Activated CD8-positive, alpha-beta memory T cell treated with anti-CD3 and anti-CD28 coated beads, Interleukin-2, amount 50 U/mL, for 24 hours (primary cell): ENCODE measurements around the gene BABAM1.
A peak's percentile ranks its signal among the peaks of the same experiment; 100 is the strongest.
"Not testable (repeated sequence)": the region's sequence is repeated elsewhere in the genome, so short reads cannot be mapped to it uniquely, and the experiment has no call there.

Experiments used
- DNase-seq: peaks from one replicate; pipeline ENCODE4 v3.0.0-alpha.2; 2020; ENCODE audit errors: extremely low read depth

Gene BABAM1

DNA sequence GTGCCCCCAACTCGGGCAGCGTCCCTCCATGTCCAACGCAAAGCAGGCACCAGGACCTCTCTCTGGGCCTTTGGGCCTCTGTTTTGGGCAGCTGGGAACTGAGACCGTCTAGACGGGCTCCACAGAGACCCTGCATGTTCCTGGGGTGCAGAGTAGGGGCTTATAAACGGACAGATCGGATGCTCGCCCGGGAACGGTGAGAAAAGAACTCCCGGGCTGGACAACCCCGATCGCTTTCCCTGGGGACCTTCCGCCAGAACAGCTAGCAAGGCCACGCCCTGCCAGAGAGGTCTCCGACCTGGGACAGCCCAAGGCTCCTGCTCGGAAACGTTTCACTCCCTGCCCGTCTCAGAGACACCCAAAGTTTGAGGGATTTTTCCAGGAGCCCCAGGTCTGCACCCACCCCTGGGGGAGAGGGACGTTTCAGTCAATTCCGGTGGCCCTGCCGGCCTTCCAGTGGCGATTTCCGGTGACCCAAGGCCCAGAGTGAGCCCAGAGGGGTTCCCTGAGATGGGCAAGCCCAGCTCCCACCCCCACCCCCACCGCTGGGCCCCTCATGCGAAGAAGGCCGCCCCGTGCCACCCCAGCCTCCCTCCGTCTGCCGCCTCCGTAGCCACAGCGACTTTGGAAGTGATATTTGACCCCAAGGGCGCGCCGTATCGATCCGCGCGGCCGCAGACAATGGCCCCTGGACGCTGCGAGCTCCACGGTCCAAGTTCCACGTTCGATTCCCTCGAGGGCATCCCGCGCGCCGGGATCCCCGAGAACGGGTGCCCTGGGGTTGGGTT is 23.2 kb upstream of the BABAM1 start:
- no peak for DNase-seq

GRCh38 chr19:17244618-17245534 is 22.4 kb upstream of the BABAM1 start:
- DNase-seq, result no peak

GRCh38 chr19:17245535-17245984 is 21.7 kb upstream of the BABAM1 start, which contains the start of gene NR2F6:
NR2F6 (minus strand) TSS chr19:17245919; CDS start chr19:17245220, 699 bp downstream.
- DNase-seq, result no peak

DNA sequence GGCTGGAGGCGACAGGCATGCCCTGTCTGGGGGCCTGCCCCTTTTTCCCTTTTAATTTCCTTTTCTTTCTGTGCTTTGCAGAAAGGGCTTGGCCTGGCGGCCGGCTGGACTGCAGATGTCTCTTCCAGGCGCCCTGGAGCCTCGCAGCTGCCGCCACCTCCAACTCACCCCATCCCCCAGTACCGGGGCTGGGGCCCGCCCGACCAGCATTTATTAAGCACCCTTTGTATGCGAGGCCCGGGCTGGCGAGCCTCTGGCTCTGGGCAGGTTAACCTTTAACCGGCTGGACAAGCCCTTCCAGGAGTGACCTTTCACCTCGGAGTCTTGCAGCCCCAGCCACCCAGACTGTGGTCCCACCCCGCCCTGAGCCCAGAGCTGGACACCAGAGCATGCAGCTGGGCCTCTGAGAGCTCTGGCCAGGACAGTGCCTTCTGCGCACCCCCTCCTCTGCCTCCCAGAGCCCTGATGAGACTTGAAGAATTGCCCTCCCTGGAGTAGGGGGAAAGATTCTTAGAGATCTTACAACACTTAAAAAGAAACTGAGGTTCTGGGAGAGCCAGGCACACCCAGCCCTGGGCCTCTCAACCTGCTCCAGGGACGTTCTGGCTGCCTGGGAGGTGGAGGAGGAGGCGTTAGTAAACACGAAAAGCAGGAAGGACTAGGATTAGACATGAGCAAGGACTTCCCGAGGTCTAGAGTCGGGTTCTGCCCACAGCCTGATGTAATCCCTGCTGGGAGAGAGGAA is 20.4 kb upstream of the BABAM1 start:
- DNase-seq, result no peak

DNA sequence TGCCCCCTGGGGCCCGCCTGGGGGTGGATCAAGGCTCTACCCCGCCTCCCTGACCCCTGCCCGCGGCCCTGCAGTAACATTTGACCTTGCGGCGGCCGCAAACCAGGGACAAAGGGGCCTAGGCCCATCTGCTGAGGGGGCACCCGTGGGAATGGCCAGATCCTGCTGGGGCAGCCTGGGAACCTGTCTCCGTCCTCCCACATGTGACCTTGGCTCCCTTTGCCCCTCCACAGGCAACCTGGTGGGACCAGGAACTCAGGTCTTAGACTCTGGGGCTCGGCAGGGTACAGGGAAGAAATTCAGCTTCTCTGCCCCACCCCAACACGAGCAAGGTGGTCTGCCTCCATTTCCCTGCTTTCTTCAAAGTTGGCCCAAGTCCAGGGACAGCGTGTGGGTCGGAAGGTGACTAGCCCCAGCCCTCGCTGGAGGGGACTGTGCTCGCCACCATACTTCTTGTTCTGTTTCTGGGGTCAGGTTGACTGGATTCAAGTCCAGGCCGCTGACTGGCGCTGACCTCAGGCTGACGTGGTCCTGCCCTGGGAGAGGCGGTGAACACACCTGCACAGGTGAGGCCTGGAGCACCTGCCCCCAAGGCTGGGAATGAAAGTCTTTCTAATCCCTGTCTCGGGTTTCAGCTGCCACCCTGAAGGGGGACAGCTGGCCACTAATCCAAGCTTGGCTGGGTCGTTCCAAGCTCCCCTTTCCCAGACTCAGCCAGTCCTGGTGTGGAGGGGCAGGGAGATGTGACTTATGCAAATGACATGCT is 19.0 kb upstream of the BABAM1 start:
- no peak for DNase-seq

DNA sequence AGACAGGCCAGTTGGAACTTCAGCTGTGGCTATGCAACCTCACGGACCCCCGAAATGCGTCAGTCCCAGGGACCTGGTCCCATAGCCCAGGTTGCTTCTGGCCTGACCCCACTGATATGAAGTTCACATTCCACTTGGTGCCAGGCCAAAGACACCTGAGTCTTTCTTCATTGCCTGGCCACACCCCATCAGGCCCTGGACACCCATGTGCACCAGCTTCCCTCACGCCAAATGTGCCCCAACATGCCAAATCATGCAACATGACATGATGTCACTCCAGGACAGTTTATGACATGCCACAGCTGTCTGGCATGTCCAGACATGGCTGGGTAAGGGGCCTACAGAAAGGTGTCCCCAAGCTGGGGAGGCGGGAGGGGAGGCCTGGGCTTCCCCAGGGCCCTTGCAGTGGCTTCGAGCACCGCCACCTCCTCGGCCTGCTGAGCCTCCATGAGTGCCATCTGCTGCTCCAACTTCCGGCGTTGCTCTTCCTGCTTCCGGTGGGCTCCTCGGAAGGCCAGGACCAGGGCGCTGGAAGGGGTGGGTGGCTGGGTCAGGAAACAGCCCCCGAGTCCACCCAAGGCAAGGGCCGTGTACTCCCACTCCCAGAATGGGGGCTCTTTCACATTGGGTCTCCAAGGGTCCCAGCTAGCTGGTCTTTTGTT is 17.2 kb upstream of the BABAM1 start:
- no peak for DNase-seq

GRCh38 chr19:17254636-17255035 is 12.6 kb upstream of the BABAM1 start:
- no peak for DNase-seq

GRCh38 chr19:17255150-17255621 is 12.1 kb upstream of the BABAM1 start:
- no peak for DNase-seq

- no peak for DNase-seq
These were observed 11.1 kb upstream of the BABAM1 start for GRCh38 chr19:17256130-17256529.

GRCh38 chr19:17259118-17259780 is 8.0 kb upstream of the BABAM1 start:
- no peak for DNase-seq

GRCh38 chr19:17259934-17260333 is 7.3 kb upstream of the BABAM1 start:
- no peak for DNase-seq

DNA sequence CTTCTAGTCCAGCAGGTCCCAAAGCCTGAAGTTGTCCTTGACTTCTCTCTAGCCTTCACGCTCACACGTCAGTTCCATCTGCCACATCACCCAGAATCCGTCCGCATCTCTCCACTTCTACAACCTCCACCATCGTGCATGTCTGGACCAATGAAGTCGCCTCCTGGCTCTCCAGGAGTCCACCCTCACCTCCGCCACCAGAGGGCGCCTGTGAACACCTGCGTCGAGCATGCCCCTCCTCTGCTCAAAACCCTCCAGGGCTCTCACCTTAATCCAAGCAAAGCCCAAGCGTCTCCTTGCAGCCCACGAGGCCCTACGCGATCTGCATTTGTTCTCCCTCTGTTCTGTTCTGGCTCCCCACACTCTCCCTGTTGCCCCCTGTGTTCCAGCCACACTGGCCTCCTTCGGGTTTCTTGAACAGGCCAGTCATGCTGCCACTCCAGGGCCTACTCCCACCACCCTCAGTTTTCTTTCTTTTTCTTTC is 6.4 kb upstream of the BABAM1 start:
- peak; percentile 76 for DNase-seq

GRCh38 chr19:17262557-17262956 is 4.7 kb upstream of the BABAM1 start:
- no peak for DNase-seq

DNA sequence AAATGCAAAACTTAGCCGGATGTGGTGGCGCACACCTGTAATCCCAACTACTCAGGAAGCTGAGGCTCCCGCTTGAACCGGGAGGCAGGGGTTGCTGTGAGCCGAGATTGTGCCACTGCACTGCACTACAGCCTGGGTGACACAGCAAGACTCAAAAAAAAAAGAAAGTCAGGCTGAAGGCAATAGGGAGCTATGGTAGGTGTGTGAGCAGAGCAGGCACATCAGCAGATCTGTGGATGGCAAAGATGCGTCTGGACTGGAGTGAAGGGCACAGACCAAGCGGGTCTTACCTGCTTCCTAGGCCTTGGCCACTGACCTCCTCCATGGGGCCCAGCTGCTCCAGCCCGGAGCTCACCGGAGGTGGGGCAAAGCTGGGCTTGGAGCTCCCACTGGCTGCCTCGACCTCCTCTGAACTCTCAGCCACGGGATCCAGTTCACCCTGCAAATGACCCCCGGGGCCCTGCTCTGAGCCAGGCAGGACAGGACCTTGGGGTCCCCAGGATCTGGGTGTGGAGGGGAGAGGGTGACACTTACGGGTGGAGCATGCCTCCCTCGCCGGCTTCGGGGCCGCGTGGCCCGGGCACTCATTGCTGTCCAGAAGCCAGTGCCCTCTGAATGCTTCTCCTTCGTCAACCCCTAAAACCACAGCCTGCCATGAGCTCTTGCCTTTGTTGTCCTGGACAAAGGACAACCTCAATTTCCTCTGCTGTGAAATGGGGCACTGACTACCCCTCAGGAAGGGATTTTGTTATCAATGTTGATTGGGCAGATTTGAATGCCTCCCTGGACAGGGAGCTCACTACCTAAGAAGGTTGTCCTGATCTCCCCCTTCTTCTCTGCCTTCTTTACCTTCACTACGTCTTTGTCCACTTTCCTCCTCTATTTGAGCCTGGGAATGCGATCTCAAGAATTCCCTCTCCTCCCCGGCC is 3.3 kb upstream of the BABAM1 start:
- DNase-seq, result no peak

GRCh38 chr19:17264641-17264979 is 2.6 kb upstream of the BABAM1 start, which contains the start of gene USHBP1:
USHBP1 (minus strand) TSS chr19:17264745; CDS start chr19:17264299, 446 bp downstream.
- DNase-seq, result no peak

DNA sequence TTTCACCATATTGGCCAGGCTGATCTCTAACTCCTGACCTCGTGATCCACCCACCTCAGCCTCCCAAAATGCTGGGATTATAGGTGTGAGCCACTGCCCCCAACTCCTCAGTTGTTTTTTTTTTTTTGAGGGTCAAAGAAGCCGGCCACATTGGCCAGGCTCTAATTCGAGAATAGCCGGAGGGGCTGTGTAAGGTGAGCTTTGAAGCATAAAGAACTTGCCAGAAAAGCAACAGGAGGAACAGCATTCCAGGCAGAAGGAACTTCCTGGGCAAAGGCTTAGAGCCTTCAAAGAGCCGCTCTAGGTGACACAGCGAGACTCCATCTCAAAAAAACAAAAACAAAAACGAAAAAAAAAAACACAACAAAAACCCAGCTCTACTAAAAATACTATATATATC is 1.2 kb upstream of the BABAM1 start:
- no peak for DNase-seq

DNA sequence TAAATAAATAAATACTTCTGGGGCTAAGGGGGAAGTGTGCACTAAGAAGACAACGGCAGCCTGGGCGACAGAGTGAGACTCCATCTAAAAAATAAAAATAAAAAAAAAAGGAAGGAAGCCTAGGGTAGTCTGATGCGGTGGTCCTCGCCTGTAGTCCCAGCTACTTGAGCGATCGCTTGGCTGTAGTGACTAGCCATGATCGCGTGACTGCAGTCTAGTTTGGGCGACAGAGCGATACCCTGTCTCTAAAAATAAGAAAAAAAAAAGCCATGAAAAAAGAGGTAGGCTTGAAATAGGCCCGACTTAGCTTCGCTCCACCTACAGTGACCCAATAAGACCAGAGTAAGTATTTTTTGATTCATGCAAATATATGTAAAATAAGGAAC is 661 bp upstream of the BABAM1 start:
- no peak for DNase-seq

DNA sequence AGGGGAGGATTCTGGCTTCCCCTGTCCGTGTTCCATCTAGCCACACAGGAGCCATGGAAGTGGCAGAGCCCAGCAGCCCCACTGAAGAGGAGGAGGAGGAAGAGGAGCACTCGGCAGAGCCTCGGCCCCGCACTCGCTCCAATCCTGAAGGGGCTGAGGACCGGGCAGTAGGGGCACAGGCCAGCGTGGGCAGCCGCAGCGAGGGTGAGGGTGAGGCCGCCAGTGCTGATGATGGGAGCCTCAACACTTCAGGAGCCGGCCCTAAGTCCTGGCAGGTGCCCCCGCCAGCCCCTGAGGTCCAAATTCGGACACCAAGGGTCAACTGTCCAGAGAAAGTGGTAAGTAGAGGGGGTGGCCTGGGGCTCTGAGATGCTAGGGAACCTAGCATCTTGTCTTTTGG is 1.5 kb downstream of the BABAM1 start:
- no peak for DNase-seq

GRCh38 chr19:17274892-17275291 is 7.6 kb downstream of the BABAM1 start:
- not testable (repeated sequence) for DNase-seq
